ENCODE data around the gene TTYH3.

Gene TTYH3

GRCh38 chr7:2617325-2617905, 14.4 kb upstream of the TTYH3 start:
- Mint-ChIP-seq H3K9me3 (no peaks in the 10 kb centered on the region), H3K27me3 (peaks cover 58% of the 10 kb centered on the region), H3K36me3 (no peaks in the 10 kb centered on the region), H3K4me1 (no peaks in the 10 kb centered on the region), H3K27ac (no peak overlapping the region), H3K4me3 (no peak overlapping the region)
- CTCF ChIA-PET = interaction anchor here (1.2 kb wide), 1 partner anchor 9 kb away, joined by 4 read pairs; no protein-coding TSS in a partner anchor
- no peak for DNase-seq

DNA sequence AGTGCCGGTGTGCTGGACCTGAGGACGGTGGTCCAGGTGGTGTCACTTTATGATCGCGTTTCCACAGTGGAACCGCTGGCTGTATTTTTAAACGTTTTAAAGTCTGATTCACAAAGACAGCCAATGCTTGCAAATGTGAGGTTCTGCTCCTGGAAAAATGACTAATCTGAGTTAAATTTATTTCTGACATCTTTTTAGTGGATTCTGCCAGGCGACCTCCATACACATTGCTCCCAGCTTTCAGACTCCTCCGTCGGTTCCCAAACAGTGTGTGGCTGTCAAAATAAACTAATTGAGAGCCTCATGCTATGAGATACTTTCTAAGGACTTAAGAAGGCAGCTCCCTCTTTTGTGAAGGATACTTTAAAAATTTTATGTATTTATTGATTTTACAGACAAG, 12.7 kb upstream of the TTYH3 start:
- Mint-ChIP-seq H3K4me3 (no peak overlapping the region), H3K9me3 (no peaks in the 10 kb centered on the region), H3K27ac (no peak overlapping the region), H3K36me3 (no peaks in the 10 kb centered on the region), H3K27me3 (peaks cover 58% of the 10 kb centered on the region), H3K4me1 (no peaks in the 10 kb centered on the region)
- no peak for DNase-seq
- CTCF ChIA-PET = interaction anchor here (1.7 kb wide), 1 partner anchor 10 kb away, joined by 7 read pairs; no protein-coding TSS in a partner anchor

DNA sequence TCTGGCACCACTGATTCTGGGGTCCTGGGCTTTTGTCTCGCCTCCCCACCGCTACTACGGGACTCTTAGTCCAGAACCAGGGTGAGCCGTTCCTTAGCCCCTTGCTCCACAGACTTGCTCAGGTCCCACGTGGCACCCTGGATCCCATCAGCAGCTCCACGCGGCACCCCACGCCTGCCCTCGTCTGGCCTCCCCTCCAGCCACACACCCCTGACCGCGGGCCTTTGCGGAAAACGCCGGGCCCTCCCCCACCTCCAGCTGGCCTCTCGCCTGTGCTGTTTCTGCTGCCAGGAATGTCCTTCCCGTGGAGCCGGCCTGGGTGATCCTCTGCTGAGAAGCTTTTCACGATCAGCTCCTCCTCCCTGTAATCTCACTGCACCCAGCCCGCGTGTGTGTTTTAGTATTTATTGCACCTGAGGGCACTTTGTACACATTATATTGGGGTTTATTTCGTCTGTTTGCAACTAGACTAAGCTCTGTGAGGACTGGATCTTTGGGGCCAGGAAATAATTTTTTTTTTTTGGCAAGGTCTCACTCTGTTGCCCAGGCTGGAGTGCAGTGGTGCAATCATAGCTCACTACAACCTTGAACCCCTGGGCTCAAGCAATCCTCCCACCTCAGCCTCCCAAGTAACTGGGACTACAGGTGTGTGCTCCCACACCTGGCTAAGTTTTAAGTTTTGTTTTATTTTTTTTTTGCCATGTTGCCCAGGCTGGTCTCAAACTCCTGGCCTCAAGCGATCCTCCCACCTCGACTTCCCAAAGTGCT, 10.5 kb upstream of the TTYH3 start:
- Mint-ChIP-seq H3K36me3 (no peaks in the 10 kb centered on the region), H3K9me3 (no peaks in the 10 kb centered on the region), H3K4me3 (no peak overlapping the region), H3K4me1 (no peaks in the 10 kb centered on the region), H3K27ac (no peak overlapping the region), H3K27me3 (peaks cover 57% of the 10 kb centered on the region)
- DNase-seq = no peak
- CTCF ChIA-PET = interaction anchor here (0.7 kb wide), 1 partner anchor 91 kb away, joined by 3 read pairs; no protein-coding TSS in a partner anchor

GRCh38 chr7:2621948-2622640, 9.7 kb upstream of the TTYH3 start:
- Mint-ChIP-seq H3K9me3 (no peaks in the 10 kb centered on the region), H3K27ac (no peak overlapping the region), H3K36me3 (no peaks in the 10 kb centered on the region), H3K4me1 (no peaks in the 10 kb centered on the region), H3K4me3 (no peak overlapping the region), H3K27me3 (peaks cover 58% of the 10 kb centered on the region)
- DNase-seq = no peak
- CTCF ChIA-PET = interaction anchor here (1.0 kb wide), 1 partner anchor 172 kb away, joined by 3 read pairs; no protein-coding TSS in a partner anchor

DNA sequence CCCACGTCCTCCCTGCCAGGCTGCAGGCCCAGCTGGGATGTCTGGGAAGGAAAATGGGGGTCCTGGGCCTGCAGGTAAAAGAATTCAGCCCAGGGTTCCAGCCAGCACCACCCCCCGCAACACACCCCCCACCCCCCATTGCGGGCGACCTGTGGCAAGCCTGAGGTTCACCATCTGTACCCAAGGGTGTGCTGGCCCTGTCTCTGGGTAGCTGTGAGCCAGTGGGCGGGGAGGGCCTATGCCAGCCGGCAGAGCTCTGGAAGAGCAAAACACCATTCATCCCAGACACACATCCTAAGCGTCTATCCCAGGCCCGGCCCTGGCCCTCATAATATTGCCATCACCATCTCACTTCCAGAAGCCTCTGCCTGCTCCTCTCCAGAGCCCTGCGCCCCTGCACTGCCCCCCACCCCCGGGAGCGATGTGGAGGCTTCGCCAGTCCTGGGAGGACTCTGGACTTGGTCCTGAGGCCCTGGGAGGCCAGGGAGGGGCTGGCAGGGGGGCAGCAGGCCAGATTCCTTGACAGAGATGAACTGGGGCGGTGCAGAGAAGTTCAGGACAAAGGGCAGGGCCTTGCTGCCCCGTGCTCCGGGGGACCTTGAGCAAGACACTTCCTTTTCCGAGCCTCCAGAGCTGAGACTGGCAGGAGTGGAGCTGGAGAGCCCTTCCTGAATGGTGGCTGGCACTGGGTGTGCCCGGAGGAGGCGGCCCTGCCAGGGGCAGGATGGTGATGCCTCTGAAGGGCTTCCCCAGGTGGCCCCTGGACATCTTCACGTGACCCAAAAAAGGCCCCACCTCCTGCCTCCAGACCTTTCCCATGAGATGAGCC, 8.7 kb upstream of the TTYH3 start:
- CTCF ChIA-PET = interaction anchor here (1.0 kb wide), 2 partner anchors 14 to 173 kb away, joined by 3 read pairs; no protein-coding TSS in a partner anchor
- Mint-ChIP-seq H3K36me3 (no peaks in the 10 kb centered on the region), H3K27ac (no peak overlapping the region), H3K4me1 (no peaks in the 10 kb centered on the region), H3K9me3 (no peaks in the 10 kb centered on the region), H3K4me3 (no peak overlapping the region), H3K27me3 (peaks cover 60% of the 10 kb centered on the region)
- DNase-seq = no peak

GRCh38 chr7:2623698-2624014, 8.1 kb upstream of the TTYH3 start:
- Mint-ChIP-seq H3K4me1 (no peaks in the 10 kb centered on the region), H3K9me3 (no peaks in the 10 kb centered on the region), H3K27ac (no peak overlapping the region), H3K36me3 (no peaks in the 10 kb centered on the region), H3K4me3 (no peak overlapping the region), H3K27me3 (peaks cover 64% of the 10 kb centered on the region)
- no peak for DNase-seq
- CTCF ChIA-PET = interaction anchor here (1.0 kb wide), 1 partner anchor 15 kb away, joined by 3 read pairs; no protein-coding TSS in a partner anchor

GRCh38 chr7:2624293-2624886, 7.4 kb upstream of the TTYH3 start:
- CTCF ChIA-PET = no interaction called here
- H3K4me1 Mint-ChIP-seq = no peaks in the 10 kb centered on the region
- H3K9me3 Mint-ChIP-seq = no peaks in the 10 kb centered on the region
- no peaks in the 10 kb centered on the region for H3K36me3 Mint-ChIP-seq
- DNase-seq = no peak
- peaks cover 64% of the 10 kb centered on the region for H3K27me3 Mint-ChIP-seq
- H3K4me3 Mint-ChIP-seq = no peak overlapping the region
- H3K27ac Mint-ChIP-seq = no peak overlapping the region

DNA sequence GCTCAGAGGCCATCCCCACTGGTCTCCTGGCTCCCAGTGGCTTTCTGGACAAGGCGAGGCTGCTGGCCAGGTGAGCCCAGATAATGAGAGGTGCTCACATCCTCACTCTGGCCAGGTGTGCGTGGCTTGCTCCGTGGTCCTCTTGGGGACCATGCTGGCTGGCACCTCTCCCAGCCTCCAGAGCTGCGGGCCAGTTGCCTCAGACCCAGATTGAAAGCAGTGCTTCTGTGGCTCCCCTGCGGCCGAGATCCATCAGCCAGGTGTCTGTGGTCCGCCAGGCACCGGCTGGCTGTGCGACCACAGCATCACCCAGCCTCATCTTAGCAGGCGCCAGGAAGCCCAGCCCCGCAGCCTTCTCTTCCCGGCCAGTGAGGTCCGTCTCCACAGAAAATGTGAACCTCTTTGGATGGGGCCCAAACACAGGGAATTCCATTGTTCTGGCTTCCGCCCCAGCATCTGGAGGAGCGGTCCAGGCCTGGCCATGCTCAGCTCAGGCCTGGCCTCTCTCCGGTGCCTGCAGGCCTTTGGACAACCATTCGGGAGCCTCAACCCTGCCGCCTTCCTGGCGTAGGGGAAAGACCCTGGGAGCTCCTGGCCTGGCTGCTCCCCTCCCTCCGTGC, 5.2 kb upstream of the TTYH3 start:
- no peaks in the 10 kb centered on the region for H3K9me3 Mint-ChIP-seq
- peaks cover 57% of the 10 kb centered on the region for H3K27me3 Mint-ChIP-seq
- peaks cover 6% of the 10 kb centered on the region for H3K4me1 Mint-ChIP-seq
- no peaks in the 10 kb centered on the region for H3K36me3 Mint-ChIP-seq
- no peak overlapping the region for H3K4me3 Mint-ChIP-seq
- no peak overlapping the region for H3K27ac Mint-ChIP-seq
- no peak for DNase-seq
- CTCF ChIA-PET = interaction anchor here (1.8 kb wide), 1 partner anchor 45 kb away, joined by 5 read pairs; no protein-coding TSS in a partner anchor

DNA sequence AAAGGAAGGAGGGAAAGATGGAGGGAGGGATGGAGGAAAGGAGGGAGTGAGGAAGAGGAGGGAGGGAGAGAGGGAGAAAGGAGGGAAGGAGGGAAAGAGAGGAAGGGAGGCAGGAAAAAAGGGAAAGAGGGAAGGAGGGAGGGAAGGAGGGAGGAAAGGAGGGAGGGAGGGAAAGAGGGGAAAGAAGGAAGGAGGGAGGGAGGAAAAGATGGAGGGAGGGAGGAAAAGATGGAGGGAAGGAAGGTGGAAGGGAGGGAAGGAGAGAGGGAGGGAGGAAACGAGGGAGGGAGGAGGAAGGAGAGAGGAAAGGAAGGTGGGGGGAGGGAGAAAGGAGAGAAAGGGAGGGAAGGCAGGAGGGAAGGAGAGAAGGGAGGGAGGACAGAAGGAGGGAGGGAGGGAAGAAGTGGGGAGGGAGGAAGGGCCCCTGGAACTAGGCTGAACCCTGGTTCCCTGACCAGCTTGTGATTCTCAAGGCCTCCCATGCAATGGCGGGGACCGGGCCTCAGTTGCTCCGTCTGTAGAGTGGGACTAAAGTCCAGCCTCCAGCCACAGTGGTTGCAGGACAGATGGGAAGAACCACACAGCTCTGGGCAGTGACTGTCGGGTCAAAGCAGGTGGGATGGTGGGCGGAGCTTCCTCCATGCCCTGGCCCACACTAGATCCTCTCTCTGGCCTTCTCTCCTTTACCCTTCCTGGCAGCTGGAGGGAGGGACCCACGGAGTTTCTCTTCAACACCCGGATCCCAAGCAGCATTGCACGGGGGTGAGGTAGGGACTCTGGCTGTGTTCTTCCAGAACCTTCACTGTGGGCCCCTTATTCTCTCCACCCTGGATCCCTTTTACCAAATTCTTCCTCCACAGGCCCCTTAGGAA, 4.3 kb upstream of the TTYH3 start:
- no peaks in the 10 kb centered on the region for H3K9me3 Mint-ChIP-seq
- peaks cover 6% of the 10 kb centered on the region for H3K4me1 Mint-ChIP-seq
- H3K4me3 Mint-ChIP-seq = no peak overlapping the region
- CTCF ChIA-PET = interaction anchor here (1.0 to 1.8 kb wide), 2 partner anchors 19 to 44 kb away, joined by 3 to 5 read pairs; no protein-coding TSS in a partner anchor
- no peak for DNase-seq
- H3K27ac Mint-ChIP-seq = no peak overlapping the region
- no peaks in the 10 kb centered on the region for H3K36me3 Mint-ChIP-seq
- peaks cover 52% of the 10 kb centered on the region for H3K27me3 Mint-ChIP-seq

DNA sequence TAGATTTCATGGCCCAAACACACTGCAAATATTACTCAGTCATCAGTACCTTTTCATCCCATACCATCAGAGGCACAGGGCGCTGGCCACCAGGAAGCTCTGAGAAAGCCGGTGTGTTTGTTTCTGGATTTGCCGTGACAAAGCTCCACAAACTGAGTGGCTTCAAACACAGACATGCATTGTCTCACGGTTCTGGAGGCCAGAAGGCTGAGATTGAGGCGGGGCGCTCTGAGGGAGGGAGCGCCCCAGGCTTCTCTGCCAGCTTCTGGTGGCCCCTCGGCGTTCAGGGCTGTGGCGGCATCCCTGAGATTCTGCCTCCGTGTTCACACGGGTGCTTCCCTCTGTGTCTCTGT, 3.7 kb upstream of the TTYH3 start:
- DNase-seq = no peak
- Mint-ChIP-seq H3K4me1 (peaks cover 8% of the 10 kb centered on the region), H3K9me3 (no peaks in the 10 kb centered on the region), H3K4me3 (no peak overlapping the region), H3K27me3 (peaks cover 56% of the 10 kb centered on the region), H3K36me3 (no peaks in the 10 kb centered on the region), H3K27ac (no peak overlapping the region)
- CTCF ChIA-PET = interaction anchor here (0.8 to 1.8 kb wide), 3 partner anchors 19 to 158 kb away, joined by 3 to 5 read pairs (median 4); no protein-coding TSS in a partner anchor

- H3K4me3 Mint-ChIP-seq = no peak overlapping the region
- no peak for DNase-seq
- no peaks in the 10 kb centered on the region for H3K9me3 Mint-ChIP-seq
- peaks cover 15% of the 10 kb centered on the region for H3K4me1 Mint-ChIP-seq
- CTCF ChIA-PET = interaction anchor here (0.8 kb wide), 1 partner anchor 159 kb away, joined by 4 read pairs; no protein-coding TSS in a partner anchor
- H3K27ac Mint-ChIP-seq = no peak overlapping the region
- H3K27me3 Mint-ChIP-seq = peaks cover 57% of the 10 kb centered on the region
- H3K36me3 Mint-ChIP-seq = no peaks in the 10 kb centered on the region
Observed at GRCh38 chr7:2628891-2629290, 2.9 kb upstream of the TTYH3 start.

DNA sequence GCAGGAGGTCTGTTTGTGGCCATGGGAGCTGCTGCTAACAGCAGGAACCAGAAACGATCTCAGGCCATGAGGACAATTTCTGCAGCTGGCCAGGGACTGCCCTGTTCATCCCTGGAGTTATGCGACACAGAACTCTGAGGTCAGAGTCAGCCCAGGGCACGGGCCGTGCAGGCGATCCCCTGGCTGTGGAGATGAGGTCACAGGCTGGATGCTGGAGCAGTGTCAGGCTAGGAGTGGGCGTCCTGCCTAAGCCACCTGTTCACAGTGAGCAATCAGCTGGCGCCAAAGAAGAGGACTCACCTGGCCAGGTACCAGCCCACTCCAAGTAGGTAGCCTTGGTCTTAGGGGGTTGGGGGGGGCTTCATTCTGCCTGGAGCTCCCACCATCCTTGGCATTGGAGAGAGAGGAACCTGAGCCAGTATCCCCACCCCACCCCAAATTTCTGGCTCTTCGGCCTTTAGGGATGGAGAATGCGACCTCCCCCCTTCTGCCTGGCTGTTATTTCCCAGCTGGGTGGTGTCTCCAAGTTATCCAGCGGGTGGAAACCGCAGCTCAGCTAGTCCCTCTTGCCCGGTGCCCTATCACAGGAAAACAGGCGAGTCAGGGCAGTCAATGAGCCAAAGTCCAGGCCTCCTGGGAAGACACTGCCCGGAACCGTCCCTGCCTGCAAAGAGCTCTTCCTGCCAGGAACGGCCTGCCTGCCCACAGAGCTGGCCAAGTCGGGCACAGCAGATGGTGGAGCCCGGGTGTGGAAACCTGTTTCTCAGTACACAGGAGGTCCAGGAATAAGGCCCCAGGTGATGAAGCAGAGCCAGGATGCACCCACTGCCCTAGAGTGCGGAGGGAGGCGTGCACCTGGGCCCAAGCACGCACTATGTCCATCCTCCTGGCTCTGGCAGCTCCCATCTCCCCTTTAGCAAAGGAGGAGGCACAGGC, 1.8 kb upstream of the TTYH3 start:
- no peaks in the 10 kb centered on the region for H3K36me3 Mint-ChIP-seq
- no peak overlapping the region for H3K27ac Mint-ChIP-seq
- no peaks in the 10 kb centered on the region for H3K9me3 Mint-ChIP-seq
- H3K27me3 Mint-ChIP-seq = peaks cover 60% of the 10 kb centered on the region
- no peak for DNase-seq
- H3K4me1 Mint-ChIP-seq = peaks cover 18% of the 10 kb centered on the region
- H3K4me3 Mint-ChIP-seq = no peak overlapping the region
- CTCF ChIA-PET = interaction anchor here (1.1 to 1.2 kb wide), 2 partner anchors 21 to 79 kb away, joined by 3 to 4 read pairs; no protein-coding TSS in a partner anchor

All from activated naive CD4-positive, alpha-beta T cell treated with anti-CD3 and anti-CD28 coated beads, Interleukin-2, amount 10 ng/mL, durations not matched to agents 7 days and 5 days (primary cell).